Upper lobe of left lung (tissue), 6 donors: ENCODE measurements around the gene PAPPA. TPM values are rescaled to one million over a fixed set of nuclear protein-coding genes. Genes with fewer than 3 reads are reported as not detected.

Source experiments
- ATAC-seq, 2 donors: fragments of 200-7000 bp; cut with Tn5 transposase; one replicate each; pipeline ENCODE4 v1.9.1; 2022; ENCODE audit warnings: mild to moderate bottlenecking in 2 of 2, moderate library complexity in 2 of 2; ENCODE audit not compliant: low FRiP score in 2 of 2
- DNase-seq, 2 donors: peaks; one replicate each; pipeline ENCODE4 v3.0.0-alpha.2; 2019 to 2020
- H3K27ac ChIP-seq, 4 donors: fragments of 200-600 bp; sonication (generic); one replicate each; pipeline ENCODE4 v1.5.1; 2016 to 2019
- H3K27me3 ChIP-seq, 4 donors: fragments of 200-600 bp; sonication (generic); one replicate each; pipeline ENCODE4 v1.5.1; 2017 to 2019
- H3K36me3 ChIP-seq, 4 donors: fragments of 200-600 bp; sonication (generic); one replicate each; pipeline ENCODE4 v1.5.1; 2016 to 2019
- H3K4me1 ChIP-seq, 4 donors: fragments of 200-600 bp; sonication (generic); one replicate each; pipeline ENCODE4 v1.5.1; 2018 to 2019
- H3K4me3 ChIP-seq, 4 donors: fragments of 200-600 bp; sonication (generic); one replicate each; pipeline ENCODE4 v1.5.1; 2017 to 2019; ENCODE audit warnings: mild to moderate bottlenecking in 2 of 4, moderate library complexity in 1 of 4
- H3K9me3 ChIP-seq, 4 donors: fragments of 200-600 bp; sonication (generic); one replicate each; pipeline ENCODE4 v1.5.1; 2018 to 2019
- CTCF ChIP-seq, 6 experiments: fragments of 450-650 bp in 4 of 6; fragments of 200-600 bp in 2 of 6; sonication (generic) in 2 of 6; IDR thresholded peaks; one replicate each; pipeline ENCODE4 v1.5.1; 2016 to 2019; ENCODE audit warnings: antibody characterized with exemption in 6 of 6
- EP300 ChIP-seq, 4 donors: sonication (generic); formaldehyde crosslinking; IDR thresholded peaks; one replicate each; pipeline ENCODE4 v1.5.1; 2017; ENCODE audit warnings: antibody characterized with exemption in 4 of 4, control low read depth in 2 of 4
- POLR2A ChIP-seq, 4 donors: fragments of 450-650 bp; IDR thresholded peaks; one replicate each; pipeline ENCODE4 v1.5.1; 2016 to 2017; ENCODE audit warnings: antibody characterized with exemption in 4 of 4, mild to moderate bottlenecking in 2 of 4
- POLR2AphosphoS5 ChIP-seq, 2 donors: sonication (generic); formaldehyde crosslinking; IDR thresholded peaks; one replicate each; pipeline ENCODE4 v1.5.1; 2017; ENCODE audit warnings: antibody characterized with exemption in 2 of 2
- WGBS, 2 donors: methylation state at CpG; one replicate each; pipeline ENCODE4 v1.1.5; 2017 to 2018; 5-methylcytosine and 5-hydroxymethylcytosine counted together
- total RNA-seq, 6 donors: library from RNA; depleted of rRNA in 4 of 6; stranded (reverse); fragments of >200 nt in 4 of 6; gene quantifications; one replicate each; pipeline versions ENCODE4 v1.1.0 to v1.2.1, GENCODE V29; 2016 to 2021
- donor health status: DM: no; HTN: no; CAD: no; lungs with moderate emphysema.
- donor health status: DM: no; HTN: yes; CAD: no; lungs with severe emphysema.

PAPPA gene
- total RNA-seq, 6 donors from 2014 or later, result 0.46 to 2.9 (median 1.1) TPM

GRCh38 chr9:116336133-116336862, 182.7 kb downstream of the PAPPA start:
- no peak for ATAC-seq
- H3K36me3 ChIP-seq, result no peaks in the 10 kb centered on the region

GRCh38 chr9:116337015-116337414, 183.4 kb downstream of the PAPPA start:
- no peak for ATAC-seq
- 35 to 40% methylated on average over 2 of the region's 2 CpGs for WGBS, 2 donors

More at GRCh38 chr9:116336133-116336862, 182.7 kb downstream of the PAPPA start:
- Histone ChIP-seq H3K27ac (no peak overlapping the region), H3K27me3 (no peaks in the 10 kb centered on the region), H3K4me3 (no peak overlapping the region), H3K9me3 (no peaks in the 10 kb centered on the region), H3K4me1 (no peaks in the 10 kb centered on the region)
- no peak for TF ChIP-seq POLR2AphosphoS5 (IDR thresholded peaks at IDR 0.05)
- TF ChIP-seq POLR2A (IDR thresholded peaks at IDR 0.05), result no peak
- TF ChIP-seq CTCF (IDR thresholded peaks at IDR 0.05), result no peak
- no peak for TF ChIP-seq EP300 (IDR thresholded peaks at IDR 0.05)
- 65 to 68% methylated on average over 7 of the region's 7 CpGs for WGBS, 2 donors
- DNase-seq, result no peak

GRCh38 chr9:116340270-116340669, 186.7 kb downstream of the PAPPA start:
- no peaks in the 10 kb centered on the region for H3K9me3 ChIP-seq
- H3K27ac ChIP-seq, result no peak overlapping the region
- no peak for ATAC-seq
- H3K4me3 ChIP-seq, result no peak overlapping the region
- H3K36me3 ChIP-seq, result no peaks in the 10 kb centered on the region
- no peak for DNase-seq
- no peaks in the 10 kb centered on the region for H3K4me1 ChIP-seq
- 30 to 35% methylated on average over 1 of the region's 1 CpG for WGBS, 2 donors
- no peak for TF ChIP-seq POLR2A (IDR thresholded peaks at IDR 0.05)
- no peak for TF ChIP-seq POLR2AphosphoS5 (IDR thresholded peaks at IDR 0.05)
- no peak for TF ChIP-seq CTCF (IDR thresholded peaks at IDR 0.05)
- TF ChIP-seq EP300 (IDR thresholded peaks at IDR 0.05), result no peak
- H3K27me3 ChIP-seq, result no peaks in the 10 kb centered on the region

More at GRCh38 chr9:116337015-116337414, 183.4 kb downstream of the PAPPA start:
- no peaks in the 10 kb centered on the region for H3K4me1 ChIP-seq
- H3K27ac ChIP-seq, result no peak overlapping the region
- H3K9me3 ChIP-seq, result no peaks in the 10 kb centered on the region
- no peak for TF ChIP-seq POLR2AphosphoS5 (IDR thresholded peaks at IDR 0.05)
- TF ChIP-seq CTCF (IDR thresholded peaks at IDR 0.05), result no peak
- TF ChIP-seq EP300 (IDR thresholded peaks at IDR 0.05), result no peak
- H3K36me3 ChIP-seq, result no peaks in the 10 kb centered on the region
- DNase-seq, result no peak
- H3K27me3 ChIP-seq, result no peaks in the 10 kb centered on the region
- H3K4me3 ChIP-seq, result no peak overlapping the region

GRCh38 chr9:116342061-116342460, 188.5 kb downstream of the PAPPA start:
- no peaks in the 10 kb centered on the region for H3K27me3 ChIP-seq
- no peak for TF ChIP-seq EP300 (IDR thresholded peaks at IDR 0.05)
- TF ChIP-seq POLR2AphosphoS5 (IDR thresholded peaks at IDR 0.05), result no peak
- no peak for TF ChIP-seq POLR2A (IDR thresholded peaks at IDR 0.05)
- no peak for TF ChIP-seq CTCF (IDR thresholded peaks at IDR 0.05)
- WGBS, 2 donors, result 44 to 76% methylated on average over 1 of the region's 1 CpG

GRCh38 chr9:116342941-116343340, 189.3 kb downstream of the PAPPA start:
- Histone ChIP-seq H3K4me3 (no peak overlapping the region), H3K9me3 (no peaks in the 10 kb centered on the region), H3K36me3 (no peaks in the 10 kb centered on the region), H3K27me3 (no peaks in the 10 kb centered on the region), H3K4me1 (no peaks in the 10 kb centered on the region), H3K27ac (no peak overlapping the region)
- DNase-seq (no peak), ATAC-seq (no peak)
- TF ChIP-seq EP300 (IDR thresholded peaks at IDR 0.05) (no peak), POLR2A (IDR thresholded peaks at IDR 0.05) (no peak), POLR2AphosphoS5 (IDR thresholded peaks at IDR 0.05) (no peak), CTCF (IDR thresholded peaks at IDR 0.05) (no peak)
- WGBS, 2 donors, result 72 to 83% methylated on average over 2 of the region's 2 CpGs

More at GRCh38 chr9:116342061-116342460, 188.5 kb downstream of the PAPPA start:
- Histone ChIP-seq H3K36me3 (no peaks in the 10 kb centered on the region), H3K9me3 (no peaks in the 10 kb centered on the region), H3K4me1 (no peaks in the 10 kb centered on the region), H3K27ac (no peak overlapping the region), H3K4me3 (no peak overlapping the region)
- DNase-seq (no peak), ATAC-seq (no peak)
